ENCODE results near the gene SULT1C2. TPM values are rescaled to one million over a fixed set of nuclear protein-coding genes. Genes with fewer than 3 reads are reported as not detected.
A peak's percentile ranks its signal among the peaks of the same experiment; 100 is the strongest.

The SULT1C2 gene
- total and polyA plus RNA-seq, 9 of the 15 experiments (the other 6 are each of a cell fraction or from before 2014, with no cell fraction given): 0.22 TPM; not detected in 8

GRCh38 chr2:108355906-108356734 lies 67.4 kb downstream of the SULT1C2 start (continued):
- TF ChIP-seq TFAM (CRISPR knock-in tag; conservative IDR thresholded peaks at IDR 0.05): no peak
- TF ChIP-seq CLOCK (CRISPR knock-in tag; IDR thresholded peaks at IDR 0.05; ENCODE audit: borderline replicate concordance): no peak
- TF ChIP-seq GABPA (tag; conservative IDR thresholded peaks at IDR 0.05; ENCODE audit: low read depth): no peak
- peak; percentile 59; the same call in 1 of the 2 replicates for TF ChIP-seq ILF3 (IDR thresholded peaks at IDR 0.05; ENCODE audit: borderline replicate concordance)
- TF ChIP-seq MCM2 (IDR thresholded peaks at IDR 0.05; ENCODE audit: low read depth): no peak
- TF ChIP-seq SMARCE1 (IDR thresholded peaks at IDR 0.05): no peak
- no peak for TF ChIP-seq FIP1L1 (IDR thresholded peaks at IDR 0.05; ENCODE audit: low read depth, low read length, poor library complexity, severe bottlenecking)
- peak; percentile 84; the same call in 1 of the 2 replicates for TF ChIP-seq RNF2 (IDR thresholded peaks at IDR 0.05)
- no peak for TF ChIP-seq HDAC8 (tag; IDR thresholded peaks at IDR 0.05)
- no peak for TF ChIP-seq CHAMP1 (IDR thresholded peaks at IDR 0.05)
- TF ChIP-seq CREB3L1 (IDR thresholded peaks at IDR 0.05; ENCODE audit: borderline replicate concordance, low read depth): no peak
- no peak for TF ChIP-seq ZFP30 (CRISPR knock-in tag; IDR thresholded peaks at IDR 0.05; ENCODE audit: borderline replicate concordance)
- no peak for TF ChIP-seq PCBP2 (IDR thresholded peaks at IDR 0.05; ENCODE audit: low read depth, low read length, poor library complexity, severe bottlenecking)
- TF ChIP-seq ZFPM2 (CRISPR knock-in tag; IDR thresholded peaks at IDR 0.05): no peak
- no peak for TF ChIP-seq LCOR (CRISPR knock-in tag; IDR thresholded peaks at IDR 0.05)
- peak; percentile 66; the same call in 1 of the 2 replicates for TF ChIP-seq GTF2E2 (tag; IDR thresholded peaks at IDR 0.05)
- no peak for TF ChIP-seq MBD1 (CRISPR knock-in tag; IDR thresholded peaks at IDR 0.05)
- TF ChIP-seq STAT5B (CRISPR knock-in tag; IDR thresholded peaks at IDR 0.05): no peak
